T-helper 2 cell (primary cell): ENCODE measurements around the gene TMEM145.
"Not testable (repeated sequence)": the region's sequence is repeated elsewhere in the genome, so short reads cannot be mapped to it uniquely, and the experiment has no call there.

Experiments
- DNase-seq, 5 experiments: peaks; one replicate each; pipeline versions ENCODE4 v3.0.0 to v3.0.0-alpha.2; 2012 to 2022

Gene TMEM145

GRCh38 chr19:42316223-42317211 lies 3.4 kb downstream of the TMEM145 start:
- no peak for DNase-seq

- DNase-seq = no peak
Measured at GRCh38 chr19:42317535-42317934, 4.4 kb downstream of the TMEM145 start.

- DNase-seq = no peak
Measured at GRCh38 chr19:42322305-42322704, 9.2 kb downstream of the TMEM145 start.

- DNase-seq = no peak
Measured at GRCh38 chr19:42323473-42323851, 10.4 kb downstream of the TMEM145 start.

DNA sequence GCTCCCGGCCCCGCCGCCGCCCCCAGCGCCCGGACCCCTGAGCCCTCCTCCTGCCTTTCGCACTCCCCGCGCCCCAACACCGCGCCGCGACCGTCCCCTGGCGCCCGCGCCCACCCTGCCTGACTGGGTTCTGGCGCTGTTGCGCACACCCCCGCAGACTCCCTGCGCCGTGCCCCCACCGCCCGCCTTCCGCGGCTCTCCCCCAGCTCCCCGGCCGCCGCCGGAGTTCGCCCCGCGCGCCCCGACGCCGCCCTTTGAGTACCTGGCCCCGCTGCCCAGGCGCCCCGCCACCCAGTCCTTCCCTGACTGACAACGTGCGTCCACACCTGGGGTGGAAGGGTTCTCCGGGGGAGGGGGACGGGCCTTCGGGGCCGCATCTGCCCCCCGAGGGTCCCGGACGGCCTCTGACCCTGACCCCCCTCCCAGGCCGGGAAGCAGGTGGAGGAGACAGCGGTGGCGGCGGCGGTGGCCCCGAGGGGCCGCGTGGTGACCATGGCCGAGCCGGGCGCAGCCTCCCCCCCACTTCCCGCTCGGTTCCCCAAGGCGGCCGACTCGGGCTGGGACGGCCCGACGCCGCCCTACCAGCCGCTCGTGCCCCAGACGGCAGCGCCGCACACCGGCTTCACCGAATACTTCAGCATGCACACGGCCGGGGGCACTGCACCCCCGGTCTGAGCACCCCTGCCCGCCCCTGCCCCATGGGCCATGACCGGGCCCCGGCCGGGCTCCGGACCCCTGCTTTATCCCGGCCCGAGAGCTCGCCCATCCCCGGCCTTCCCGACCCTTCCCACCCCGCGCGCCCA lies 10.9 kb downstream of the TMEM145 start:
- DNase-seq = peak in 1 of 5 experiments; percentile 51

DNA sequence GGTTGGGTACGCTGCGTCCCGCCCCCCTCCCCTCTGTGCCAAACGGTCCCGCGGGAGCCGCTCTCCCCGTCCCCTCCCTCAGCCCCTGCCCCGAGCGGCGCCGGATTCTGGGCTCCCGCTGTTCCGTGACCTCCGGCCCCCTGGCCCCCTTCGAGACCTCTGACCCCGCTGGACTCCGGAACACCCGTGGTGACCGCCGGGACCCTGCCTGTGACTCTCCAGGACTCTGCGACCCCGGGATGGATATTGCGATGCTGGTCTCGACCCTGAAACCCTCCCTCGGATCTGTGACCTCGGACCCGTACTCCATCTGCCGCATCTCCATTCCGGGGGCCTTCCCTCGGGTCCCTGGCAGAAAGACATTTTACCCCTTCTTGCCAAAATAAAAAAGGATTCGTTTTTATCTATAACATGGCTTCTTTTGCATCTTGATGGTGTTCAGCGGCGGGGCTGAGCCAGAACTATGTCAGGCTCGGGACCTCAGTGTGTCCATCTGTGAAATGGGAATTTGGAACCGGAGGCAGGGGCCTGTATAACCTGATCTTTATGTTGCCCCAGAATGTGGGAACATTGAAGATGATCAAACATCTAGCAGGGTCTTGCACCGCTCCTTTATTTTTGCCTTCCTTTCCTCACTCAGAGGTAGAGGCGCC lies 11.7 kb downstream of the TMEM145 start:
- DNase-seq = no peak

DNA sequence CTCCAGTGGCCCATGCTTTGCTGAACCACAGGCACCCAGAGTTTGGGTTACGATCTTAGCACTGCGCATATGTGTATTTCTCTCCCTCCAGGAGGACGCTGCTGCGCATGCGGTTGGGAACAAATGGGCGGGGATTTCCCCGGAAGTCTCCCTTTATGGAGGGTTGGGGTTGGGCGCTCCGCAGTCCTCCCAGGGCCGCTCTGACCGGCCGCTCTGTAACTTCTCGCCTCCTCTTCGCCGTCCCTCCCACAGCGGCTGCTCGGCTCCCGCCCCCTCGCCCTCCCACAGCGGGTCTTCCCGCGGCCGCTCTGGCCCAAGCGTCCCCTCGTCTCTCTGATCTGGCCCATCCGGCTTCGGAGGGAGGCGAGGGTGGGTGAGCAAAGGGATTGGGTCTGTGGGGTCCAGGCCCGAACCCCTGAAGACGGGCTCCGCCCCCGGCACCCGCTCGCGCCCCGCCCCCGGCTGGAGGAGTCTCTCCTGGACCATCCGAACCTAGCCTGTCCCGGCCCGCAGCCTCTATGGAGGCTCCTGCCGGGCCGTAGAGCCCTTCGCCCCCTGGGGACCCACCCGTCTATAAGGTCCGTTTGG lies 12.3 kb downstream of the TMEM145 start, which contains the start of gene MEGF8:
Gene MEGF8, plus strand, starts transcription at position 328 of the 588 bp plus-strand sequence. CDS start 609 bp downstream, outside the sequence.
- DNase-seq = peak; percentile 91 to 99 (median 97)

- DNase-seq = peak in 1 of 5 experiments; percentile 35
Measured at GRCh38 chr19:42325896-42326771, 13.0 kb downstream of the TMEM145 start.

- DNase-seq = no peak
Measured at GRCh38 chr19:42326969-42327368, 13.9 kb downstream of the TMEM145 start.

GRCh38 chr19:42327381-42327780 lies 14.3 kb downstream of the TMEM145 start:
- DNase-seq = no peak

DNA sequence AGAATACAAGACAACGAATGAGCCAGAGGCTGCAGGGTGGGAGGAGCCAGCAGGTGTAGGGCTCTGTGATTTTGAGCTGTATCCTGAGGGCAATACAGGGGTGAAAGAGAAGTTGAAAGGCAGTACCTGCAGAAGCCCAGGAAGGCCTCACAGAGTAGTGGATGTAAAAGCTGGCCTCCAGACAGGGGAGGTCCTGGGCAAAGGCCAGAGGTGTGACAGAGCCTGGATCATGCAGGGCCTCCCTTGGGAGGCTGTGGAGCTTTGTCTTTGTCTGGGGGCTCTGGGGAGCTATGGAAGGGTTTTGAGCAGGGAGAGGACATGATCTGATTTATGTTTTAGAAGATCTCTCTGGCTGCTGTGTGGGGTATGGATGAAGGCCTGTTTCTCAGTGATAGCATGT lies 15.0 kb downstream of the TMEM145 start:
- no peak for DNase-seq

GRCh38 chr19:42328854-42329253 lies 15.7 kb downstream of the TMEM145 start:
- no peak for DNase-seq

- DNase-seq = no peak
Measured at GRCh38 chr19:42330241-42330711, 17.2 kb downstream of the TMEM145 start.

GRCh38 chr19:42331333-42331732 lies 18.2 kb downstream of the TMEM145 start:
- not testable (repeated sequence) for DNase-seq

DNA sequence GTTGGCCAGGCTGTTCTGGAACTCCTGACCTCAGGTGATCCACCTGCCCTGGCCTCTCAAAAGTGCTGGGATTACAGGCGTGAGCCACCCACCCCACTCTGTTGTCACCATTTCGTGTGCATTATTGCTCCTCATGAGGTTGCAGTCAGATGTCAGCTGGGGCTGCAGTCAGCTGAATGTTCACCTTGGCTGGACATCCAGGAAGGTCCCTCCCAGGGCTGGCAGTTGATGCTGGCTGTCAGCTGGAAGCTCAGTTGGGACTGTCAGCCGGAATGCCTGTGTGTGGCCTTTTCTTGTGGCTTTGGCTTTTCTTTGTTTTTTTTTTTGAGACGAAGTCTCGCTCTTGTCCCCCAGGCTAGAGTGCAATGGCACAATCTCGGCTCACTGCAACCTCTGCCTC lies 18.9 kb downstream of the TMEM145 start:
- no peak for DNase-seq

- DNase-seq = no peak
Measured at GRCh38 chr19:42333018-42333417, 19.9 kb downstream of the TMEM145 start.

- DNase-seq = no peak
Measured at GRCh38 chr19:42333975-42334696, 21.0 kb downstream of the TMEM145 start.

DNA sequence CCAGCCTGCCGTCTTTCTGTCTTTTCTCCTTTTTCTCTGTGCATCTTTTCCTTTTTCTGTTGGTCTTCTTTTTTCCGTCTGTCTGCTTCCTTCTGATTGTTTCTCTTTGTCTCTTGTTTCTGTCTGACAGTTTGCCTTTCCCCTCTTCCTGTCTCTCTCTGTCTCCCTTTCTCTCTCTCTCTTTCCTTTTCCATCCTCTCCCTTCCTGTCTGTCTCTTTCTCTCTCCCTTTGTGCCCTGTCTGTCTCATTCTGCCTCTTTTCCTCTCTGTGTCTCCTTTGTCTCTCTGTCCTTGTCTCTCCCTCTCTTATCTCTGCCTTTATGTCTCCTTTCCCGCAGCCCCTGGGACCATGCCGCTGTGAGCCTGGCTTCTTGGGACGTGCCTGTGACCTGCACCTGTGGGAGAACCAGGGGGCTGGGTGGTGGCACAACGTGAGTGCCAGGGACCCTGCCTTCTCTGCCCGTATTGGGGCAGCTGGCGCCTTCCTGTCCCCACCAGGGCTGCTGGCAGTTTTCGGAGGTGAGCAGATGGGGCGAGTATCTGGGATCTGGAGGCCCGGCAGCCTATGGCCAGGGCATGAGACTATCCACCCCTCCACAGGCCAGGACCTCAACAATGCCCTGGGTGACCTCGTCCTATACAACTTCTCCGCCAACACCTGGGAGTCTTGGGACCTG lies 21.7 kb downstream of the TMEM145 start:
- DNase-seq = no peak

GRCh38 chr19:42335374-42335936 lies 22.3 kb downstream of the TMEM145 start:
- no peak for DNase-seq

DNA sequence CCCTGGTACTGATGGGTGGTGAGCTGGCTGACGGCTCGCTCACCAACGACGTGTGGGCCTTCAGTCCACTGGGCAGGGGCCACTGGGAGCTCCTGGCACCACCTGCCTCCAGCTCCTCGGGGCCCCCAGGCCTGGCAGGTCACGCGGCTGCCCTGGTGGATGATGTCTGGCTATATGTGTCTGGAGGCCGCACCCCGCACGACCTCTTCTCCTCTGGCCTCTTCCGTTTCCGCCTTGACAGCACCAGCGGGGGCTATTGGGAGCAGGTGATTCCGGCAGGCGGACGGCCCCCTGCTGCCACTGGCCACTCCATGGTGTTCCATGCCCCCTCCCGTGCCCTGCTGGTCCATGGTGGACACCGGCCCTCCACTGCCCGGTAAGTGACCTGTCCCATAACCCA lies 22.9 kb downstream of the TMEM145 start:
- no peak for DNase-seq
